ENCODE data around the gene COL23A1.

COL23A1 gene

DNA sequence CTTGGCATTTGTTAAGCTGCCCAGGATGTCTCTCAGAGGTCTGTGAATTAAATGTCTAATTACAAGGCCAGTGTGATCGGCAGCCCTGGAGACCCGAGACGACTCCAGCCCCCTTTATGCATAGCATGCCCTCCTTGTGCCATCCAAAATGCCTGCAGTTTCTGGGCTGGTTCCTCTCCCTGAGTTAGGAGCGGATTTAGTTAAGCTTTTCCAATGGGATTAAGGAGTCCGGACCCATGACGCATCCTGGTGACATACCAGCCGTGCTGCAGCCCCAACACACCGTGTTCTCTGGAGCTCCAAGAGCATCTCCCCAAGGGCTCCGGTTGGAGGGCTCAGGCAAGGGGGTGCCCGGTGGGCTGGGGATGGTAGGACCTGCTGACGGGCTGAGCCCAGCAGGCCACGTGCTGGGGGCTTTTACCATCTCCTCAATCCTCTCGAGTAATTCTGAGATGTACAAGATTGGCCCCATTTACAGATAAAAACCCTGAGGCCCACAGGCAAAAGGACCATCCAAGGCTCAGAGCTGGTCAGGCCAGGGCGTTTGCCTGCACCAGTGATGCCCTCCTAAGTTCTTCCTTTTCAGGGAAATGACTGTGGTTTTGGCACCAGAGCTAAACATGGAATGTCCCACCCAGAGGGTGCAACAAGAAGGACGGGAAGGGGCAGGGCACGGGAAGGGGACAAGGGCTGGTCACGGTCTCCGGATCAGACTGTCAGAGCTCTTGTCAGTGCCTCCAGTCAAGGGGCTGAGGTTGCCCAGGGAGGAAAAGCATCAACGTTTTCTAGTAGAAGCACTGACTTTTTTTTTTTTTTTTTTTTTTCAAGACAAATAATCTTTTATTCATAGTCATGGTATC lies 275.0 kb downstream of the COL23A1 start:
- no peak for DNase-seq (ENCODE audit: low spot score)
- TF ChIP-seq, protein P1, sequence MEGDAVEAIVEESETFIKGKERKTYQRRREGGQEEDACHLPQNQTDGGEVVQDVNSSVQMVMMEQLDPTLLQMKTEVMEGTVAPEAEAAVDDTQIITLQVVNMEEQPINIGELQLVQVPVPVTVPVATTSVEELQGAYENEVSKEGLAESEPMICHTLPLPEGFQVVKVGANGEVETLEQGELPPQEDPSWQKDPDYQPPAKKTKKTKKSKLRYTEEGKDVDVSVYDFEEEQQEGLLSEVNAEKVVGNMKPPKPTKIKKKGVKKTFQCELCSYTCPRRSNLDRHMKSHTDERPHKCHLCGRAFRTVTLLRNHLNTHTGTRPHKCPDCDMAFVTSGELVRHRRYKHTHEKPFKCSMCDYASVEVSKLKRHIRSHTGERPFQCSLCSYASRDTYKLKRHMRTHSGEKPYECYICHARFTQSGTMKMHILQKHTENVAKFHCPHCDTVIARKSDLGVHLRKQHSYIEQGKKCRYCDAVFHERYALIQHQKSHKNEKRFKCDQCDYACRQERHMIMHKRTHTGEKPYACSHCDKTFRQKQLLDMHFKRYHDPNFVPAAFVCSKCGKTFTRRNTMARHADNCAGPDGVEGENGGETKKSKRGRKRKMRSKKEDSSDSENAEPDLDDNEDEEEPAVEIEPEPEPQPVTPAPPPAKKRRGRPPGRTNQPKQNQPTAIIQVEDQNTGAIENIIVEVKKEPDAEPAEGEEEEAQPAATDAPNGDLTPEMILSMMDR (IDR thresholded peaks at IDR 0.05; ENCODE audit: borderline replicate concordance, control extremely low read depth, extremely low read depth, insufficient read depth, missing control alignments), result no peak
- in situ Hi-C loops (cut with MboI; ENCODE audit: low sequenced_read_pairs, unreplicated experiment), result no loop called here

DNA sequence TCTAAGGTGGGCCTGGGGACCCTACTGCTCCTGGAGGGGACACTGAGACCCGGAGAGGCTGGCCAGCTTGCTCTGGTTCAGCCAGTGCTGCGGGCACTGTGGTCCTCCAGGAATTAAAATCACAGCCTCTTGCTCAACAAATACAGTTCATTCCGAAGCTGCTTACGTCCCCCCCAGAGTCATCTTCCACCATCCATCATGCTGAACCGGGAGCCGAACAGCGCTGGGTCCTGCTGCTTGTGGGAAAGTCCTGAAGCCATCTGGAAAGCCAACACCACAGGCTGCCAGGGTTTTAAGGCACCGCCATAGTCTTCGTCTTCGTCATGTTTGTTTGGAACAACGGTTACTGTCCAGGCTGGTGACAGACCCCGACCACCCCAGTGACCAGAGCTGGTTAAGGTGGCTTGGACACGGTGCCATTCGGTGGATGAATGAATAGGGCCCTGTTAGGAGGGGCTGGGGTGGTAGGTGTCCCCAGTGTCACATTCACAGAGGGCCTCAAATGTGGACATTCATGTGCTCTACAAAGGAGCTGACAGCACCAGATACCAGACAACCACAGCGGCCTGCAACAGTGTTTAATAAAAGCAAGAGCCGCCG lies 276.0 kb downstream of the COL23A1 start:
- no peak for DNase-seq (ENCODE audit: low spot score)
- in situ Hi-C loops (cut with MboI; ENCODE audit: low sequenced_read_pairs, unreplicated experiment), result no loop called here
- TF ChIP-seq, protein P1 (IDR thresholded peaks at IDR 0.05; ENCODE audit: borderline replicate concordance, control extremely low read depth, extremely low read depth, insufficient read depth, missing control alignments), result no peak

DNA sequence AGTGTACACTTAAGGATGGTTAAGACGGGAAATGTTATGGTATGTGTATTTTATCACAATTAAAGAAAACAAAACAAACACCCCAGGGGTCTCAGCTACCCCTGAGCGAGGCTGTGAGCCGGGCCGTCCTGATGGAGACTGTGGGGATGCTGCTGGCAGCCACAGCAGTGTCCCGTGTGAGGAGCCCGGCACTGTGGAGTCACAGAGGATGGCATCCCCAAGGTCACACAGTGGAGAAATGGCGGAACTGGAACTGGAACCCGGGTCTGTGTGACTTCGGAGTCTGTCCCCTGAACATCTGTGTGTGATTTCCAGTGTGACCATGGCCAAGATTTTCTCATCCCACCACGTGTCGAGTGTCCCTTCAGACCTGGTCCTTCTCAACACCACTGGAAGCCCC lies 276.9 kb downstream of the COL23A1 start:
- in situ Hi-C loops (cut with MboI; ENCODE audit: low sequenced_read_pairs, unreplicated experiment), result no loop called here
- DNase-seq (ENCODE audit: low spot score), result no peak
- TF ChIP-seq, protein P1 (IDR thresholded peaks at IDR 0.05; ENCODE audit: borderline replicate concordance, control extremely low read depth, extremely low read depth, insufficient read depth, missing control alignments), result no peak

DNA sequence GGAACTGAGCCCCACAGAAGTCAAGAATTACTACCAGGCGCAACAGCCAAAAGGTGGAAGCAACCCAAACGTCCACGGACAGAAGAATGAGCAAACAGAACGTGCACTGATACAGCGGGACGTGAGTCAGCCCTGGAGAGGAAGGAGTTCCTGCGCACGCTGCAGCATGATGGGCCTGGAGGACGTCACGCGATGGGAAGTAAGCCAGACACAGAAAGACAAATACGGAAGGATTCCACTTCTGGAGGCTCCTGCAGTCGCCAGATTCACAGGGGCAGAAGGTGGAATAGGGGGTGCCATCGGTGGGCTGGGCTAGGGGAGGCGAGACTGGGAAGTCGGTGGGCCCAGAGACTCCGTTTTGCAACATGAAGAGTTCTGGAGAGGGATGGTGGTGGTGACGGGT lies 277.3 kb downstream of the COL23A1 start:
- in situ Hi-C loops (cut with MboI; ENCODE audit: low sequenced_read_pairs, unreplicated experiment), result no loop called here
- DNase-seq (ENCODE audit: low spot score), result no peak
- TF ChIP-seq, protein P1 (IDR thresholded peaks at IDR 0.05; ENCODE audit: borderline replicate concordance, control extremely low read depth, extremely low read depth, insufficient read depth, missing control alignments), result no peak

DNA sequence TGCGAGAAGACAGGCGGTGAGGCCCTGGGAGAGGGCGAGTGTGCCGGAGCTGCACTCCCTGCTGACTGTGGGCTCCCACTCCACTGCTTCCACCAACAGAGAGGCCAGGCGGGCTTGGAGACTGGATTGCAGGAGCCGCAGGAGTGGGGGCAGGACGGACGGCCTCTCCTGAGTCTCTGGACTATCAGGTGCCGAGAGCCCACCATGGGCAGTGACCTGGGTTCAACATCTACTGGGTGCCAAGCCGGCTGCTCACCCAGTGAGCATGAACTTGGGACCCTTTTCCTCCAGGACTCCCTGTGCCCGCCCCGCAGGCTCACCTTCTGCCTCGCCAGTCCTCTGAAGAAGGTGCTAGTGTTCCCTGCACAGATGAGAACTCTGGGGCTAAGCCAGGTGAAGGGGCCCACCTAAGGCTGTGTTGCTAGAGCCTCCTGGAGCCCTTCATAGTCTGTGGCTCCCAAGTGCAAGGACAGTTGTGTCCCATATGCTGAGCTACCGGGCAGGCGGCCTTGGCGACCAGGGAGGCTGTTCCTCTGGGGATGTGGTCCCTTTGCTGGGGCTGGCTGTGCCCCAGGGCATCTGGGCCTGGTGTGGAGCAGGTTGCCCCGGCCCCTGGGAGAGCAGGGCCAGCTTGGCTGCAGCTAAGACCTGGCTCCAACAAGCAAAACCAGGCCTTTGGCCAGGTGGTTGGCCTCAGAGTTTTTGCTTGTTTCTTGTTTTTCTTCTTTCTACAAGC lies 279.9 kb downstream of the COL23A1 start:
- in situ Hi-C loops (cut with MboI; ENCODE audit: low sequenced_read_pairs, unreplicated experiment), result no loop called here
- DNase-seq (ENCODE audit: low spot score), result no peak
- TF ChIP-seq, protein P1 (IDR thresholded peaks at IDR 0.05; ENCODE audit: borderline replicate concordance, control extremely low read depth, extremely low read depth, insufficient read depth, missing control alignments), result no peak

DNA sequence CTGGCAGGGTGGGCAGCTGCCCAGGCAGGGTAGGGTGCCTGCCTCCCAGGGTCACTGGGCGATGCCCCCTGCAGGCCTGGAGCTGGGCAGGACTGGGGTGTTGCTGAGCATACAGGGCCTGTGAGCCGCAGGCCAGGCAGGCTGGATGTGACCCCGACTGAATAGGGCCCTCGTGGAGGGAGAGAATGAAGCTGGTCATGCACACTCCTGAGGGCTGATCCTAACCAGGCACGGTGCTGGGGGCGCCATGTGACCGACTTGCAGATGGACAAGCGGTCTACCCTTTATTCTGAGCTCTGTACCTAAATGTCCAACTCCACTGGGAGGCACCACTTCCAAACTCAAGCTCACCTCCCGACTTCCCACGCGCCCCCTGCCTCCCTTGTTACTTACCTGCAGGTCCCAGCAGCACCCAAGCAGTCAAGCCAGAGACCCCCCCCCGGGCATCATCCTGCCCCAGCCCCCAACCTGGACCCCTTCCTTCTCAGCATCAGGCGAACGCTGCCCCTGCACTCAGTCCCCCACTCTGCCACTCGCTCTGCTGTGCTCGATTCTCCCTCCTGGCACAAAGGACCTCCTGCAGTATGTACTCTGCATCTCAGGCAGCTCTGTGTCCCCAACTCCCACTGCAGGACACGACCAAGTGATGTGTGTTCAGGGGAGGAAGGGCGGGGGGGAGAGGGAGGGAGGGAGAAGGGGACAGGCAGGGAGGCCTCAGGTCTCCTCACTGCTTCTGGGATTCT lies 280.8 kb downstream of the COL23A1 start:
- DNase-seq (ENCODE audit: low spot score), result no peak
- in situ Hi-C loops (cut with MboI; ENCODE audit: low sequenced_read_pairs, unreplicated experiment), result no loop called here
- TF ChIP-seq, protein P1 (IDR thresholded peaks at IDR 0.05; ENCODE audit: borderline replicate concordance, control extremely low read depth, extremely low read depth, insufficient read depth, missing control alignments), result no peak
